ENCODE results near the gene MED16. TPM values are rescaled to one million over a fixed set of nuclear protein-coding genes. Genes with fewer than 3 reads are reported as not detected.
A peak's percentile ranks its signal among the peaks of the same experiment; 100 is the strongest.

MED16 gene
- total RNA-seq, 4 donors from 2014 or later = 58.1 to 158 (median 78.4) TPM

GRCh38 chr19:873084-873483 is 19.9 kb downstream of the MED16 start:
- Histone ChIP-seq H3K4me3 (no peak overlapping the region), H3K27me3 (no peaks in the 10 kb centered on the region), H3K36me3 (peaks cover 0 to 9% (median 2%) of the 10 kb centered on the region in 4 donors), H3K9me3 (no peaks in the 10 kb centered on the region), H3K27ac (peak overlapping the region in 3 of 4 donors; percentile 28 to 86 (median 37)), H3K4me1 (peaks cover 12 to 25% (median 18%) of the 10 kb centered on the region in 4 donors)
- in situ Hi-C loops (cut with MboI; ENCODE audit: low pct_ligation_motif_present in 1 of 4, low pct_unique_long_range_greater_than_20kb in 1 of 4, low sequenced_read_pairs in 3 of 4) (loop anchor here in 1 of 4 donors (25.0 kb wide), 1 partner anchor 114 kb away; the partner anchor contains the start of gene WDR18), intact Hi-C loops (cut with DNase I; ENCODE audit: low total_unique reads) (no loop called here)
- DNase-seq = peak; percentile 65
- WGBS, 2 donors (ENCODE audit: low coverage in 1 of 2) = 100% methylated on average over 3 of the region's 13 CpGs; no CpG with 5 or more reads in 1 of the 2 donors
- TF ChIP-seq POLR2A (IDR thresholded peaks at IDR 0.05) = no peak
- no peak for TF ChIP-seq EP300 (IDR thresholded peaks at IDR 0.05; ENCODE audit: low read depth)
- TF ChIP-seq POLR2AphosphoS5 (IDR thresholded peaks at IDR 0.05) = no peak
- TF ChIP-seq, protein P1, sequence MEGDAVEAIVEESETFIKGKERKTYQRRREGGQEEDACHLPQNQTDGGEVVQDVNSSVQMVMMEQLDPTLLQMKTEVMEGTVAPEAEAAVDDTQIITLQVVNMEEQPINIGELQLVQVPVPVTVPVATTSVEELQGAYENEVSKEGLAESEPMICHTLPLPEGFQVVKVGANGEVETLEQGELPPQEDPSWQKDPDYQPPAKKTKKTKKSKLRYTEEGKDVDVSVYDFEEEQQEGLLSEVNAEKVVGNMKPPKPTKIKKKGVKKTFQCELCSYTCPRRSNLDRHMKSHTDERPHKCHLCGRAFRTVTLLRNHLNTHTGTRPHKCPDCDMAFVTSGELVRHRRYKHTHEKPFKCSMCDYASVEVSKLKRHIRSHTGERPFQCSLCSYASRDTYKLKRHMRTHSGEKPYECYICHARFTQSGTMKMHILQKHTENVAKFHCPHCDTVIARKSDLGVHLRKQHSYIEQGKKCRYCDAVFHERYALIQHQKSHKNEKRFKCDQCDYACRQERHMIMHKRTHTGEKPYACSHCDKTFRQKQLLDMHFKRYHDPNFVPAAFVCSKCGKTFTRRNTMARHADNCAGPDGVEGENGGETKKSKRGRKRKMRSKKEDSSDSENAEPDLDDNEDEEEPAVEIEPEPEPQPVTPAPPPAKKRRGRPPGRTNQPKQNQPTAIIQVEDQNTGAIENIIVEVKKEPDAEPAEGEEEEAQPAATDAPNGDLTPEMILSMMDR (IDR thresholded peaks at IDR 0.05) = no peak

GRCh38 chr19:872266-872951 is 20.6 kb downstream of the MED16 start:
- Histone ChIP-seq H3K4me3 (peak overlapping the region in 2 of 4 donors; percentile 13 to 26), H3K9me3 (no peaks in the 10 kb centered on the region), H3K27me3 (no peaks in the 10 kb centered on the region), H3K36me3 (peaks cover 0 to 14% (median 2%) of the 10 kb centered on the region in 4 donors), H3K4me1 (peaks cover 12 to 25% (median 18%) of the 10 kb centered on the region in 4 donors), H3K27ac (peak overlapping the region; percentile 72 to 86 (median 76))
- no peak for TF ChIP-seq POLR2A (IDR thresholded peaks at IDR 0.05)
- TF ChIP-seq POLR2AphosphoS5 (IDR thresholded peaks at IDR 0.05) = peak in 1 of 3 donors; percentile 24
- no peak for TF ChIP-seq EP300 (IDR thresholded peaks at IDR 0.05; ENCODE audit: low read depth)
- WGBS, 2 donors (ENCODE audit: low coverage in 1 of 2) = 36% methylated on average over 25 of the region's 27 CpGs; no CpG with 5 or more reads in 1 of the 2 donors
- intact Hi-C loops (cut with DNase I; ENCODE audit: low total_unique reads) (no loop called here), in situ Hi-C loops (cut with MboI; ENCODE audit: low pct_ligation_motif_present in 1 of 4, low pct_unique_long_range_greater_than_20kb in 1 of 4, low sequenced_read_pairs in 3 of 4) (loop anchor here in 1 of 4 donors (25.0 kb wide), 1 partner anchor 115 kb away; the partner anchor contains the start of gene WDR18)
- DNase-seq = peak; percentile 92

GRCh38 chr19:871446-872265 is 21.3 kb downstream of the MED16 start:
- Histone ChIP-seq H3K36me3 (peaks cover 0 to 14% (median 2%) of the 10 kb centered on the region in 4 donors), H3K4me3 (no peak overlapping the region), H3K4me1 (peaks cover 12 to 25% (median 18%) of the 10 kb centered on the region in 4 donors), H3K9me3 (no peaks in the 10 kb centered on the region), H3K27ac (peak overlapping the region; percentile 73 to 89 (median 83)), H3K27me3 (no peaks in the 10 kb centered on the region)
- WGBS, 2 donors (ENCODE audit: low coverage in 1 of 2) = 70 to 75% methylated on average over 2 to 23 of the region's 33 CpGs
- TF ChIP-seq EP300 (IDR thresholded peaks at IDR 0.05; ENCODE audit: low read depth) (no peak), POLR2A (IDR thresholded peaks at IDR 0.05) (no peak), POLR2AphosphoS5 (IDR thresholded peaks at IDR 0.05) (no peak)
- TF ChIP-seq, protein P1 (IDR thresholded peaks at IDR 0.05) = no peak
- intact Hi-C loops (cut with DNase I; ENCODE audit: low total_unique reads) (no loop called here), in situ Hi-C loops (cut with MboI; ENCODE audit: low pct_ligation_motif_present in 1 of 4, low pct_unique_long_range_greater_than_20kb in 1 of 4, low sequenced_read_pairs in 3 of 4) (loop anchor here in 1 of 4 donors (25.0 kb wide), 1 partner anchor 116 kb away; the partner anchor contains the start of gene WDR18)
- no peak for DNase-seq

DNA sequence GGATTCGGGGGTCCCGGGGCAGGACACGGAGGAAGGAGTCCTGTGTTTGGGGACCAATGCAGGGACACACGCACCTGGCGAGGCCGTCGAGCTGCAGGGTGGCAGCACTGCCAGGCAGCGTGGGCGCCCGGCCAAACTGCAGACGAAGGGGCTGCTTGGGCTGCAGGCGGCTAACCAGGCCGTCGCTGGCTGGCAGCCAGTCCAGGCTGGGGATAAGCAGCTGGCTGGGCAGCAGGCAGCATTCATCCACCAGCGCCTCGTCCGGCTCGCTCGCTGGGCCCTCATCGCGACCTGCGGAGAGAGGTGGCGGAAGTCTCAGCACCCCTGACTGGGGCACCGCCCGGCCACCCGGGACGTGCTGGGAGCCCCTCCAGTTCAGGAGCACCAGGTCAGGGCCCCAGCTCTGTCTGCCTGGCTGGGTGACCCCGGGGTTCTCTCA is 22.0 kb downstream of the MED16 start:
- peaks cover 0 to 11% (median 2%) of the 10 kb centered on the region in 4 donors for H3K36me3 ChIP-seq

More for the DNA sequence above, 22.0 kb downstream of the MED16 start:
- WGBS, 2 donors (ENCODE audit: low coverage in 1 of 2) = 63 to 80% methylated on average over 2 to 27 of the region's 28 CpGs
- in situ Hi-C loops (cut with MboI; ENCODE audit: low pct_ligation_motif_present in 1 of 4, low pct_unique_long_range_greater_than_20kb in 1 of 4, low sequenced_read_pairs in 3 of 4) = loop anchor here in 1 of 4 donors (25.0 kb wide), 1 partner anchor 116 kb away; the partner anchor contains the start of gene WDR18
- H3K27ac ChIP-seq = peak overlapping the region; percentile 34 to 89 (median 64)
- TF ChIP-seq POLR2AphosphoS5 (IDR thresholded peaks at IDR 0.05) = peak in 1 of 3 donors; percentile 7
- TF ChIP-seq, protein P1 (IDR thresholded peaks at IDR 0.05) = no peak
- H3K4me3 ChIP-seq = no peak overlapping the region
- intact Hi-C loops (cut with DNase I; ENCODE audit: low total_unique reads) = no loop called here
- H3K27me3 ChIP-seq = no peaks in the 10 kb centered on the region
- peaks cover 12 to 25% (median 18%) of the 10 kb centered on the region in 4 donors for H3K4me1 ChIP-seq
- DNase-seq = no peak
- no peaks in the 10 kb centered on the region for H3K9me3 ChIP-seq

All from transverse colon (tissue), 4 donors.